22Rv1 (cell line): ENCODE results near the gene SRP54.
"Not testable (repeated sequence)": the region's sequence is repeated elsewhere in the genome, so short reads cannot be mapped to it uniquely, and the experiment has no call there.

ENCODE experiments used
- H3K27ac ChIP-seq: fragments of 450-650 bp; 2 replicates; pipeline ENCODE4 v1.5.1; 2017
- CTCF ChIP-seq: fragments of 450-650 bp; IDR thresholded peaks from 2 replicates; pipeline ENCODE4 v1.5.1; 2017; ENCODE audit warnings: mild to moderate bottlenecking
- ZFX ChIP-seq: fragments of 450-650 bp; IDR thresholded peaks from 2 replicates; pipeline ENCODE4 v1.6.1; 2017; ENCODE audit warnings: antibody characterized with exemption, borderline replicate concordance

Gene SRP54

GRCh38 chr14:35034440-35034833, 51.6 kb downstream of the SRP54 start:
- no peak overlapping the region for H3K27ac ChIP-seq
- no peak for TF ChIP-seq ZFX
- no peak for TF ChIP-seq CTCF

DNA sequence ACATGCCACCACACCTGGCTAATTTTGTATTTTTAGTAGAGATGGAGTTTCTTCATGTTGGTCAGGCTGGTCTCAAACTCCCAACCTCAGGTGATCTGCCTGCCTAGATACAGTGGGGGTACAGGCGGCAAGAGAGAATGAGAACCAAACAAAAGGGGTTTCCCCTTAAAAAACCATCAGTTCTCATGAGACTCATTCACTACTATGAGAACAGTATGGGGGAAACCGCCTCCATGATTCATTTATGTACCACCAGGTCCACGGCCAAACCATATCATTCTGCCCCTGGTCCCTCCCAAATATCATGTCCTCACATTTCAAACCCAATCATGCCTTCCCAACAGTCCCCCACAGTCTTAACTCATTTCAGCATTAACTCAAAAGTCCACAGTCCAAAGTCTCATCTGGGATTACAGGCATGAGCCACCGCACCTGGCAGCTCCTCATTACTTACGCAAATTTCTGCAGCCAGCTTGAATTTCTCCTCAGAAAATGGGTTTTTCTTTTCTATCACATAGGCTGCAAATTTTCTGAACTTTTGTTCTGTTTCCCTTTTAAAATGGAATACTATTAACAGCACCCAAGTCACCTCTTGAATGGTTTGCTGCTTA, 52.3 kb downstream of the SRP54 start:
- H3K27ac ChIP-seq = not testable (repeated sequence)

- not testable (repeated sequence) for H3K27ac ChIP-seq
These were observed 55.5 kb downstream of the SRP54 start for GRCh38 chr14:35038312-35038711.

DNA sequence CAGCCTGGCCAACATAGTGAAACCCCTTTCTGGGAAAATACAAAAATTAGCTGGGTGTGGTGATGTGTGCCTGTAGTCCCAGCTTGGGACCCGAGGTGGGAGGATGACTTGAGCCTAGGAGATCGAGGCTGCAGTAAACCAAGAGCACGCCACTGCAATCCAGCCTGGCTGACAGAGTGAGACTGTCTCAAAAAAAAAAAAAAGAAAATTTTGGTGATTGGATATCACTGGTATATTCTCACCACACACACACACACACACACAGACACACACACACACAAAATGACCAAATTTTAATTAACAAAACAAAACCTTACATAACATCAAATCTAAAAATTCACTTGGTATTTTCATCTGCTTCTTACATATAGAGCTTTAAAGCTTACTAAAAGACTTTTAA, 59.8 kb downstream of the SRP54 start:
- no peak for TF ChIP-seq CTCF
- TF ChIP-seq ZFX = no peak
- H3K27ac ChIP-seq = no peak overlapping the region

DNA sequence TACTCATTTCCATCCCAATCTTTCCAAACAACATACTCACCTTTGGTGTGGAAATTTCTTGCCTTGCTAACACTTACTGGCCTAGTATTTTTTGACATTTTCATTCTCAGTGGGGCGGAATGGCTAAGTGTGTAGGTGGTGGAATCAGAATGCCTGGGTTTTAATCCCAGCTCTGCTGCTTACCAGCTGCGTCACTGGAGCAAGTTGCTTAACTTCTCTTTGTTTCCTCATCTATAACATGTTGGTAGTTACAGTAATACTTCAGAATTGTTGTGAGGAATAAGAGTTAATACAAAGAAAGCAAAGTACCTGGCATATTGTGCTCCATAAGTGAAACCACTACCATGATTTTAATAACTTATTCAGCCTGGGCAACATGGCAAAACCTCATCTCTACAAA, 60.3 kb downstream of the SRP54 start:
- TF ChIP-seq ZFX (no peak), CTCF (no peak)
- no peak overlapping the region for H3K27ac ChIP-seq

DNA sequence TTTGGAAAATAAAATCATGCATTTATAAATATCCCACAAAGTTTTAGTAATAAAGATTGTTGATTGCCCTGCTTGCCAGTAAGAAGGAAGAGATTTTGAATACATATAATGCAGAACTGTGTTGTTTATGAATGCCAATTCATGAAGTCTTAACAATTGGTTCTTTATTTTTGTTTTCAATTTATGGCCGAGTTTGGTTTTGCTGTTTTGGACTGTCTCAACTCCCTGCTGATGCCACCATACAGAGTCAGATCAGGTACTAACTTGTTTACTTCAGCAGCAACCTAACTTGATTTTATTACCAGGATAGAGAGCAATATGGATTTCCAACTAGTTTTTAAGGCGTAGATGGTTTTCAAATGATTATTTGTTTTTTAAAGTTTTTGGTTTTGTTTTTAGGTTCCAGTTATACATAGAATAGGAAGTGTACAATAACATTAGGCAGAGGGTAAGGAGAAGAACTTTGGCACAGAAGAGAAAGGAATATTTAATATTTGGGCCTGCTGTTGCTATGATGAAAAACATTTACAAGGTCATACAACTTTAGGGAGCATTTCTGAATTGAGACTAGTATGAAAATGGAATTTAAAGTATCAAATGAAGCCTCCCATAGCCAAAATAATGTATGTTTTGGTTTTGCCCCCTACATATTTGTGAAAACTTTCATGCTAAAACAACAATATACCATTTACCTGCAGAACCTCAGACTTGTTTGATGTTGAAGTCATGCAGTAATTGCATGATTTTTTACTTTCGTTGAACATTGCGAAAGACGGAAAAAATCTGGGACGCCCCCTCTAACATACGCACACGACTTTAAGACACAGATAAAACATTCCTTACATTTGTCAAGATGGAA, 62.4 kb downstream of the SRP54 start:
- TF ChIP-seq ZFX = no peak
- no peak for TF ChIP-seq CTCF
- peak overlapping the region; percentile 81 for H3K27ac ChIP-seq

GRCh38 chr14:35045798-35046047, 62.9 kb downstream of the SRP54 start:
- TF ChIP-seq CTCF (no peak), ZFX (no peak)
- H3K27ac ChIP-seq = peak overlapping the region; percentile 81

- H3K27ac ChIP-seq = peak within 1 kb of the TSS; percentile 81
- TF ChIP-seq CTCF (peak; percentile 11; the same call in 1 of the 2 replicates), ZFX (no peak)
These were observed 63.4 kb downstream of the SRP54 start, which contains the start of gene FAM177A1 for GRCh38 chr14:35046048-35046750. Gene FAM177A1 (plus strand): TSS chr14:35046272. CDS start chr14:35046464, 192 bp downstream.
